Left colon (tissue), 2 donors: ENCODE results near the gene ZNF728. TPM values are rescaled to one million over a fixed set of nuclear protein-coding genes. Genes with fewer than 3 reads are reported as not detected.
"Not testable (repeated sequence)": the region's sequence is repeated elsewhere in the genome, so short reads cannot be mapped to it uniquely, and the experiment has no call there.

Experiments
- ATAC-seq: fragments of 200-7000 bp; cut with Tn5 transposase; one replicate; pipeline ENCODE4 v1.9.1; 2020; ENCODE audit warnings: mild to moderate bottlenecking, moderate library complexity
- DNase-seq, 2 donors: peaks; one replicate each; pipeline ENCODE4 v3.0.0-alpha.2; 2020
- intact Hi-C, 2 donors: fragments of 100-400 bp; cut with DNase I in 1 of 2; cut with micrococcal nuclease in 1 of 2; formaldehyde crosslinking; loops; one replicate each; pipeline versions ENCODE4 v1.11.2 to v1.14.0; 2022; cut with DNase I, micrococcal nuclease
- long read RNA-seq: library from polyadenylated mRNA; unstranded; transcript quantifications from one replicate; pipeline ENCODE4 v2.0.0, GENCODE V29; 2021
- total RNA-seq, 2 donors: library from RNA; stranded (reverse); fragmentation: NEBNext Ultra II Directional; extraction: Animal tissue kit (Norgen Biotek cat#: 25700); gene quantifications; one replicate each; pipeline ENCODE4 v1.2.1, GENCODE V29; 2021
- donor health status: DM: no; HTN: no; CAD: no.
- donor health status: DM: yes; HTN: yes; CAD: no.

Gene ZNF728
- total RNA-seq: under 1 TPM; 0.27 to 0.75 TPM
- long read RNA-seq: 0 reads

- ATAC-seq (no peak), DNase-seq (peak; percentile 28 to 43)
- intact Hi-C loops: no loop called here
Measured at GRCh38 chr19:23002690-23003422, at the start of gene ZNF728. Gene ZNF728 (minus strand): TSS chr19:23003176. CDS start chr19:23003030, 146 bp downstream.

DNA sequence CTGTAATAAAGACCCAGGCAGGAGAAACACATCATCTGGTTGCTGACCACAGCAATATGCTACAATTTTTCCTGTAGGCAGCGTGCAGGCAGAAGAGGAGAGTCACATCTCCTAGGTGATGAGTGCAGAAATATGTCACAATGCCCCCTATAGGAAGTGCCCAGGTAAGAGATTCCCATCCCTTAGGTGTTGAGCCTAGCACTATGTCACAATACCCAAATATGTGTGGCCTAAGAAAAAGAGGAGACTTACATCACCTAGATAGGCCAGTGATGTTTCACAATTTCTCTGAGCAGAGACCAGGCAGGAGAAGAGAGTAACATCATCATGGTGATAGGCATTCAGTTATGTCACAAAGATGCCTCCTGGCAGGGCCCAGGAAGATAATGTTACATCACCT is 49.4 kb upstream of the ZNF728 start:
- DNase-seq (no peak), ATAC-seq (no peak)
- intact Hi-C loops: no loop called here

GRCh38 chr19:23049256-23049655 is 46.3 kb upstream of the ZNF728 start:
- no peak for ATAC-seq
- intact Hi-C loops: no loop called here
- DNase-seq: no peak

- DNase-seq: no peak
- intact Hi-C loops: no loop called here
- no peak for ATAC-seq
Measured at GRCh38 chr19:23046743-23047142, 43.8 kb upstream of the ZNF728 start.

- ATAC-seq (no peak), DNase-seq (no peak)
- intact Hi-C loops: no loop called here
Measured at GRCh38 chr19:23033721-23034120, 30.7 kb upstream of the ZNF728 start.

GRCh38 chr19:23015660-23016059 is 12.7 kb upstream of the ZNF728 start:
- intact Hi-C loops: no loop called here
- ATAC-seq (no peak), DNase-seq (no peak)

- ATAC-seq, intact Hi-C loops: not testable (repeated sequence)
Measured at GRCh38 chr19:22994957-22995356, 8.0 kb downstream of the ZNF728 start.

DNA sequence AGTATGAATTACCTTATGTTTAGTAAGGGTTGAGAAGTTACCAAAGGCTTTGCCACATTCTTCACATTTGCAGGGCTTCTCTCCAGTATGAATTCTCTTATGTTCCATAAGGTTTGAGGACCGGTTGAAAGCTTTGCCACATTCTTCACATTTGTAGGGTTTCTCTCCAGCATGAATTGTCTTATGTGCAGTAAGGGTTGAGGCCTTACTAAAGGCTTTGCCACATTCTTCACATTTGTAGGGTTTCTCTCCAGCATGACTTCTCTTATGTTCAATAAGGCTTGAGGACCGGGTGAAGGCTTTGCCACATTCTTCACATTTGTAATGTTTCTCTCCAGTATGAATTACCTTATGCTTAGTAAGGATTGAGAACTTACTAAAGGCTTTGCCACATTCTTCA is 26.7 kb downstream of the ZNF728 start:
- intact Hi-C loops: no loop called here
- DNase-seq (no peak), ATAC-seq (no peak)

More at GRCh38 chr19:22994957-22995356, 8.0 kb downstream of the ZNF728 start:
- not testable (repeated sequence) for DNase-seq

DNA sequence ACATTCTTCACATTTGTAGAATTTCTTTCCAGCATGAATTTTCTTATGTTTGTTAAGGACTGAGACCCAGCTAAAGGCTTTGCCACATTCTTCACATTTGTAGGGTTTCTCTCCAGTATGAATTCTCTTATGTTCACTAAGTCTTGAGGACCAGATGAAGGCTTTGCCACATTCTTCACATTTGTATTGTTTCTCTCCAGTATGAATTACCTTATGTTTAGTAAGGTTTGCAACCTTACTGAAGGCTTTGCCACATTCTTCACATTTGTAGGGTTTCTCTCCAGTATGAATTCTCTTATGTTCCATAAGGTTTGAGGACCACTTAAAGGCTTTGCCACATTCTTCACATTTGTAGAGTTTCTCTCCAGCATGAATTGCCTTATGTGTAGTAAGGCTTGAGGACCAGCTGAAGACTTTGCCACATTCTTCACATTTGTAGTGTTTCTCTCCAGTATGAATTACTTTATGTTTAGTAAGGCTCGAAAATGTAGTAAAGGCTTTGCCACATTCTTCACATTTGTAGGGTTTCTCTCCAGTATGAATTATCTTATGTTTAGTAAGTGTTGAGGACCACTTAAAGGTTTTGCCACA is 27.3 kb downstream of the ZNF728 start:
- ATAC-seq, intact Hi-C loops, DNase-seq: not testable (repeated sequence)

- ATAC-seq: no peak
- intact Hi-C loops: no loop called here
- DNase-seq: no peak
Measured at GRCh38 chr19:22945560-22945959, 57.4 kb downstream of the ZNF728 start.

DNA sequence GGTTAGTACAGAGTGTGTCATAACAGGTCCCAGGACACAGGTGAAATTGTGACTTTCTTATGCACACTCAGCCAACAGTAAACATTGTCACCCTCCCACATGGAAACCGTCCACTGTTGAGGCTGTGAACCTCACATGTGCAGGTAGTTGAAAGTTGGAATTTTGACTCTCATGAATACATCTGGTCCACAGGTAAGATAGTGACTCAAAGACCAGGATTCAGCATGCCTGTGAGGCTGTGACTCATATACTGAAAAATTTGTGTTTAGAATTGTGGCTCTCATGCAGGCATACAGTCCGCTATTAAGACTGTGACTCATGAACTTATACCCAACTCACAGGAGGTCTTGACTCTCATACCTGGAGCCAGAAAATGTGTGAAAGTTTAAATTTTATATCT is 67.8 kb downstream of the ZNF728 start:
- intact Hi-C loops: no loop called here
- ATAC-seq (no peak), DNase-seq (no peak)

DNA sequence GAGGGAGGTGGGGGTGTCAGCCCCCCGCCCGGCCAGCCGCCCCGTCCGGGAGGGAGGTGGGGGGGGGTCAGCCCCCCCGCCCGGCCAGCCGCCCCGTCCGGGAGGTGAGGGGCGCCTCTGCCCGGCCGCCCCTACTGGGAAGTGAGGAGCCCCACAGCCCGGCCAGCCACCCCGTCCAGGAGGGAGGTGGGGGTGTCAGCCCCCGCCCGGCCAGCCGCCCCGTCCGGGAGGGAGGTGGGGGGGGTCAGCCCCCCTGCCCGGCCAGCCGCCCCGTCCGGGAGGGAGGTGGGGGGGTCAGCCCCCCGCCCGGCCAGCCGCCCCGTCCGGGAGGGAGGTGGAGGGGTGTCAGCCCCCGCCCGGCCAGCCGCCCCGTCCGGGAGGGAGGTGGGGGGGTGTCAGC is 75.4 kb downstream of the ZNF728 start:
- DNase-seq, ATAC-seq, intact Hi-C loops: not testable (repeated sequence)

GRCh38 chr19:22925181-22925580 is 77.8 kb downstream of the ZNF728 start:
- intact Hi-C loops, ATAC-seq, DNase-seq: not testable (repeated sequence)

Other genes with a start within 250 kb of the ZNF728 start
- not detected for gene ZNF99, start 219.0 kb downstream of the ZNF728 start, total RNA-seq
- gene ZNF723, start 170.9 kb downstream of the ZNF728 start, total RNA-seq: not detected
- gene ZNF730, start 113.8 kb upstream of the ZNF728 start, total RNA-seq: under 1 TPM; 0.28 to 0.64 TPM
- 1 to 10 TPM; 1.8 to 5.3 TPM for gene ZNF724, start 247.2 kb upstream of the ZNF728 start, total RNA-seq